Neural progenitor cell (in vitro differentiated cells): ENCODE results near the gene PMAIP1. TPM values are rescaled to one million over a fixed set of nuclear protein-coding genes. Genes with fewer than 3 reads are reported as not detected.

Source experiments
- DNase-seq: peaks from one replicate; pipeline ENCODE4 v3.0.0-alpha.2; 2016; ENCODE audit warnings: low spot score
- H2AFZ ChIP-seq: fragments of 200-600 bp; sonication (generic); replicated peaks from 2 replicates; pipeline ENCODE4 v1.6.1; 2016; ENCODE audit warnings: antibody characterized with exemption
- H3F3A ChIP-seq: fragments of 200-600 bp; sonication (generic); 2 replicates; pipeline ENCODE4 v1.6.1; 2016; ENCODE audit warnings: antibody characterized with exemption, low read depth
- H3K27ac ChIP-seq: fragments of 200-600 bp; sonication (generic); 2 replicates; pipeline ENCODE4 v1.5.1; 2016; ENCODE audit warnings: mild to moderate bottlenecking
- H3K27me3 ChIP-seq: fragments of 200-600 bp; sonication (generic); 2 replicates; pipeline ENCODE4 v1.6.1; 2016; ENCODE audit warnings: mild to moderate bottlenecking, moderate library complexity
- H3K36me3 ChIP-seq: fragments of 200-600 bp; sonication (generic); 2 replicates; pipeline ENCODE4 v1.5.1; 2016
- H3K4me1 ChIP-seq: fragments of 200-600 bp; sonication (generic); 2 replicates; pipeline ENCODE4 v1.6.1; 2016; ENCODE audit warnings: mixed run types
- H3K4me2 ChIP-seq: fragments of 200-600 bp; sonication (generic); 2 replicates; pipeline ENCODE4 v1.6.1; 2016
- H3K4me3 ChIP-seq: fragments of 200-600 bp; sonication (generic); 2 replicates; pipeline ENCODE4 v1.5.1; 2016
- H3K79me2 ChIP-seq: fragments of 200-600 bp; sonication (generic); 2 replicates; pipeline ENCODE4 v1.6.1; 2016; ENCODE audit warnings: low read depth
- H3K9ac ChIP-seq: fragments of 200-600 bp; sonication (generic); 2 replicates; pipeline ENCODE4 v1.6.1; 2016
- H3K9me3 ChIP-seq: fragments of 200-600 bp; sonication (generic); 2 replicates; pipeline ENCODE4 v1.5.1; 2016; ENCODE audit warnings: low read depth
- H4K20me1 ChIP-seq: fragments of 200-600 bp; sonication (generic); 2 replicates; pipeline ENCODE4 v1.6.1; 2016; ENCODE audit warnings: low read depth
- H3K27ac Mint-ChIP-seq: 3 replicates; pipeline ENCODE4 v1.8.0; 2021; ENCODE audit warnings: mixed read lengths
- H3K27me3 Mint-ChIP-seq: 2 replicates; pipeline ENCODE4 v1.8.0; 2022; ENCODE audit warnings: low read depth, mild to moderate bottlenecking, inconsistent platforms, moderate library complexity, mixed read lengths; ENCODE audit not compliant: insufficient read depth
- H3K36me3 Mint-ChIP-seq: 3 replicates; pipeline ENCODE4 v1.8.0; 2021; ENCODE audit warnings: mixed read lengths
- H3K4me1 Mint-ChIP-seq: 3 replicates; pipeline ENCODE4 v1.8.0; 2021; ENCODE audit warnings: mixed read lengths
- H3K4me3 Mint-ChIP-seq: 3 replicates; pipeline ENCODE4 v1.8.0; 2021; ENCODE audit warnings: mild to moderate bottlenecking, moderate library complexity, mixed read lengths
- H3K9me3 Mint-ChIP-seq: 3 replicates; pipeline ENCODE4 v1.8.0; 2020; ENCODE audit warnings: mixed read lengths
- EZH2 ChIP-seq: fragments of 200-600 bp; sonication (generic); IDR thresholded peaks from 2 replicates; pipeline ENCODE4 v1.6.1; 2017; ENCODE audit warnings: antibody characterized with exemption, mild to moderate bottlenecking, moderate library complexity
- EZH2phosphoT487 ChIP-seq: fragments of 200-600 bp; sonication (generic); IDR thresholded peaks from 2 replicates; pipeline ENCODE4 v1.6.1; 2017; ENCODE audit warnings: antibody characterized with exemption
- total RNA-seq: library from RNA; depleted of rRNA; stranded (reverse); fragments of >200 nt; gene quantifications from 2 replicates; pipeline ENCODE4 v1.2.3, GENCODE V29; 2015; ENCODE audit warnings: low replicate concordance
- TF ChIP-seq, protein P1 (sequence below): fragments of 200-600 bp; sonication (generic); IDR thresholded peaks from 2 replicates; pipeline ENCODE4 v1.5.1; 2017; ENCODE audit warnings: antibody characterized with exemption, mild to moderate bottlenecking

Gene PMAIP1
- total RNA-seq, 1 donor from 2014 or later = 3.5 TPM

DNA sequence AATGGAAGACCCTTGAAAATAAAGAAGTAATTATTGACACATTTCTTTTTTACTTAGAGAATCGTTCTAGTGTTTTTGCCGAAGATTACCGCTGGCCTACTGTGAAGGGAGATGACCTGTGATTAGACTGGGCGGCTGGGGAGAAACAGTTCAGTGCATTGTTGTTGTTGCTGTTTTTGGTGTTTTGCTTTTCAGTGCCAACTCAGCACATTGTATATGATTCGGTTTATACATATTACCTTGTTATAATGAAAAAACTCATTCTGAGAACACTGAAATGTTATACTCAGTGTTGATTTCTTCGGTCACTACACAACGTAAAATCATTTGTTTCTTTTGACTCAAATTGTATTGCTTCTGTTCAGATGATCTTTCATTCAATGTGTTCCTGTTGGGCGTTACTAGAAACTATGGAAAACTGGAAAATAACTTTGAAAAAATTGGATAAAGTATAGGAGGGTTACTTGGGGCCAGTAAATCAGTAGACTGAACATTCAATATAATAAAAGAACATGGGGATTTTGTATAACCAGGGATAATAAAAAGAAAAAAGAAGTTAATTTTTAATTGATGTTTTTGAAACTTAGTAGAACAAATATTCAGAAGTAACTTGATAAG lies 3.3 kb downstream of the PMAIP1 start:
- H3K9ac ChIP-seq = no peak overlapping the region
- no peaks in the 10 kb centered on the region for H3K9me3 ChIP-seq
- Mint-ChIP-seq H3K36me3 (peaks cover 14% of the 10 kb centered on the region), H3K4me3 (no peak overlapping the region), H3K27me3 (peaks cover 14% of the 10 kb centered on the region), H3K27ac (no peak overlapping the region), H3K4me1 (peaks cover 25% of the 10 kb centered on the region), H3K9me3 (no peaks in the 10 kb centered on the region)
- no peak overlapping the region for H3K27ac ChIP-seq
- H3K36me3 ChIP-seq = no peaks in the 10 kb centered on the region
- H3K4me2 ChIP-seq = no peak overlapping the region
- peaks cover 14% of the 10 kb centered on the region for H3K4me1 ChIP-seq
- H3K4me3 ChIP-seq = no peak overlapping the region
- H3K27me3 ChIP-seq = peaks cover 66% of the 10 kb centered on the region
- no peak overlapping the region for H2AFZ ChIP-seq
- TF ChIP-seq EZH2 (no peak), EZH2phosphoT487 (no peak)
- TF ChIP-seq, protein P1, sequence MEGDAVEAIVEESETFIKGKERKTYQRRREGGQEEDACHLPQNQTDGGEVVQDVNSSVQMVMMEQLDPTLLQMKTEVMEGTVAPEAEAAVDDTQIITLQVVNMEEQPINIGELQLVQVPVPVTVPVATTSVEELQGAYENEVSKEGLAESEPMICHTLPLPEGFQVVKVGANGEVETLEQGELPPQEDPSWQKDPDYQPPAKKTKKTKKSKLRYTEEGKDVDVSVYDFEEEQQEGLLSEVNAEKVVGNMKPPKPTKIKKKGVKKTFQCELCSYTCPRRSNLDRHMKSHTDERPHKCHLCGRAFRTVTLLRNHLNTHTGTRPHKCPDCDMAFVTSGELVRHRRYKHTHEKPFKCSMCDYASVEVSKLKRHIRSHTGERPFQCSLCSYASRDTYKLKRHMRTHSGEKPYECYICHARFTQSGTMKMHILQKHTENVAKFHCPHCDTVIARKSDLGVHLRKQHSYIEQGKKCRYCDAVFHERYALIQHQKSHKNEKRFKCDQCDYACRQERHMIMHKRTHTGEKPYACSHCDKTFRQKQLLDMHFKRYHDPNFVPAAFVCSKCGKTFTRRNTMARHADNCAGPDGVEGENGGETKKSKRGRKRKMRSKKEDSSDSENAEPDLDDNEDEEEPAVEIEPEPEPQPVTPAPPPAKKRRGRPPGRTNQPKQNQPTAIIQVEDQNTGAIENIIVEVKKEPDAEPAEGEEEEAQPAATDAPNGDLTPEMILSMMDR = no peak
- peaks cover 33% of the 10 kb centered on the region for H3F3A ChIP-seq
- H3K79me2 ChIP-seq = peaks cover 9% of the 10 kb centered on the region
- H4K20me1 ChIP-seq = peaks cover 10% of the 10 kb centered on the region
- DNase-seq = no peak

DNA sequence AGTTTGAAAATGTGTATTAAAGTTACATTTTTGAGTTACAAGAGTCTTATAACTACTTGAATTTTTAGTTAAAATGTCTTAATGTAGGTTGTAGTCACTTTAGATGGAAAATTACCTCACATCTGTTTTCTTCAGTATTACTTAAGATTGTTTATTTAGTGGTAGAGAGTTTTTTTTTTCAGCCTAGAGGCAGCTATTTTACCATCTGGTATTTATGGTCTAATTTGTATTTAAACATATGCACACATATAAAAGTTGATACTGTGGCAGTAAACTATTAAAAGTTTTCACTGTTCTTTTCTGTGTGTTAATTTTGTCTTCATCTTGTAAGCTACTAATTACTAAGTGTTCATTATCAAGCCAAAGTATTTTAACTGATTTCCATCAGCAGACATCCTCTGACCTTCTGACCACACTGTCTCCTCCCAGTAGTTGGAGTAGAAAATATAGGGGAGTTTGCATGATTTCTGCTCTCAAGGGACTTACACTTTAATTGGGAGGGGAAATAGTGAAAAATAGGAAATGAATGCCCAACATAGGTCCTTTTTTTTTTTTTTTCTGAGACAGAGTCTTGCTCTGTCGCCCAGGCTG lies 4.3 kb downstream of the PMAIP1 start:
- Mint-ChIP-seq H3K36me3 (peaks cover 14% of the 10 kb centered on the region), H3K9me3 (no peaks in the 10 kb centered on the region), H3K27me3 (peaks cover 6% of the 10 kb centered on the region), H3K27ac (no peak overlapping the region), H3K4me3 (no peak overlapping the region), H3K4me1 (peaks cover 30% of the 10 kb centered on the region)
- H2AFZ ChIP-seq = no peak overlapping the region
- peaks cover 10% of the 10 kb centered on the region for H4K20me1 ChIP-seq
- DNase-seq = no peak
- H3K9ac ChIP-seq = no peak overlapping the region
- no peaks in the 10 kb centered on the region for H3K36me3 ChIP-seq
- TF ChIP-seq EZH2 (no peak), EZH2phosphoT487 (no peak)
- TF ChIP-seq, protein P1 = no peak
- H3K27ac ChIP-seq = no peak overlapping the region
- no peaks in the 10 kb centered on the region for H3K9me3 ChIP-seq
- H3K4me1 ChIP-seq = peaks cover 12% of the 10 kb centered on the region
- H3K27me3 ChIP-seq = peaks cover 63% of the 10 kb centered on the region
- H3F3A ChIP-seq = peaks cover 30% of the 10 kb centered on the region
- H3K4me3 ChIP-seq = no peak overlapping the region
- no peak overlapping the region for H3K4me2 ChIP-seq
- H3K79me2 ChIP-seq = peaks cover 9% of the 10 kb centered on the region

DNA sequence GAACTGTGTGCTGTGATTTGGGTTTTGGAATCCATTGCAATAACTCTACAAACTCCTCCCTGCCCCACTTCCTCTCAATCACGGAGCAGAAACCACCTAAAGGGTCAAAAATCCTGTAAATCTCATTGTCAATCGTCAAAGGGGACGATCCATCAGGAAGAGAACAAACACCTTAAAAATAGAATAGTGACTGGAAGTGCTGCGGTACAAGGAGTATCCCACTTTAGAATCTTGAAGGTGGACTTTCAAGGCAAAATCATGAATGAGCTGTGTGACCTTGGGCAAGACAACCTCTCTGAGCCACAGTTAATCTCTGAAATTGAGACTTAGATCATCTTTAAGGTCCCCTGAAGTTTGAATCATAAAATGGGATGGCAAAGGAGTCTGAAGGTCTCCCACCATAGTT lies 5.9 kb downstream of the PMAIP1 start:
- Histone ChIP-seq H3K4me2 (no peak overlapping the region), H4K20me1 (peaks cover 3% of the 10 kb centered on the region), H3K9me3 (no peaks in the 10 kb centered on the region), H3K4me1 (peaks cover 8% of the 10 kb centered on the region), H3K36me3 (no peaks in the 10 kb centered on the region), H2AFZ (no peak overlapping the region), H3K9ac (no peak overlapping the region), H3F3A (peaks cover 16% of the 10 kb centered on the region), H3K4me3 (no peak overlapping the region), H3K27ac (no peak overlapping the region), H3K79me2 (peaks cover 9% of the 10 kb centered on the region), H3K27me3 (peaks cover 50% of the 10 kb centered on the region)
- Mint-ChIP-seq H3K36me3 (peaks cover 14% of the 10 kb centered on the region), H3K27me3 (peaks cover 4% of the 10 kb centered on the region), H3K9me3 (no peaks in the 10 kb centered on the region), H3K4me3 (no peak overlapping the region), H3K4me1 (peaks cover 27% of the 10 kb centered on the region), H3K27ac (no peak overlapping the region)
- no peak for DNase-seq
- no peak for TF ChIP-seq EZH2phosphoT487
- TF ChIP-seq, protein P1 = no peak
- no peak for TF ChIP-seq EZH2
